GM19468 (cell line): Measurements from ENCODE around the gene IPO4.
"Not testable (repeated sequence)": the region's sequence is repeated elsewhere in the genome, so short reads cannot be mapped to it uniquely, and the experiment has no call there.

Source experiments
- ATAC-seq: cut with Tn5 transposase; IDR thresholded peaks from one replicate; pipeline ENCODE4 v1.9.1; 2021; ENCODE audit warnings: mild to moderate bottlenecking, moderate library complexity, moderate number of reproducible peaks; ENCODE audit not compliant: unreplicated experiment; ENCODE audit errors: extremely low read depth

The IPO4 gene, protein sequence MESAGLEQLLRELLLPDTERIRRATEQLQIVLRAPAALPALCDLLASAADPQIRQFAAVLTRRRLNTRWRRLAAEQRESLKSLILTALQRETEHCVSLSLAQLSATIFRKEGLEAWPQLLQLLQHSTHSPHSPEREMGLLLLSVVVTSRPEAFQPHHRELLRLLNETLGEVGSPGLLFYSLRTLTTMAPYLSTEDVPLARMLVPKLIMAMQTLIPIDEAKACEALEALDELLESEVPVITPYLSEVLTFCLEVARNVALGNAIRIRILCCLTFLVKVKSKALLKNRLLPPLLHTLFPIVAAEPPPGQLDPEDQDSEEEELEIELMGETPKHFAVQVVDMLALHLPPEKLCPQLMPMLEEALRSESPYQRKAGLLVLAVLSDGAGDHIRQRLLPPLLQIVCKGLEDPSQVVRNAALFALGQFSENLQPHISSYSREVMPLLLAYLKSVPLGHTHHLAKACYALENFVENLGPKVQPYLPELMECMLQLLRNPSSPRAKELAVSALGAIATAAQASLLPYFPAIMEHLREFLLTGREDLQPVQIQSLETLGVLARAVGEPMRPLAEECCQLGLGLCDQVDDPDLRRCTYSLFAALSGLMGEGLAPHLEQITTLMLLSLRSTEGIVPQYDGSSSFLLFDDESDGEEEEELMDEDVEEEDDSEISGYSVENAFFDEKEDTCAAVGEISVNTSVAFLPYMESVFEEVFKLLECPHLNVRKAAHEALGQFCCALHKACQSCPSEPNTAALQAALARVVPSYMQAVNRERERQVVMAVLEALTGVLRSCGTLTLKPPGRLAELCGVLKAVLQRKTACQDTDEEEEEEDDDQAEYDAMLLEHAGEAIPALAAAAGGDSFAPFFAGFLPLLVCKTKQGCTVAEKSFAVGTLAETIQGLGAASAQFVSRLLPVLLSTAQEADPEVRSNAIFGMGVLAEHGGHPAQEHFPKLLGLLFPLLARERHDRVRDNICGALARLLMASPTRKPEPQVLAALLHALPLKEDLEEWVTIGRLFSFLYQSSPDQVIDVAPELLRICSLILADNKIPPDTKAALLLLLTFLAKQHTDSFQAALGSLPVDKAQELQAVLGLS

DNA sequence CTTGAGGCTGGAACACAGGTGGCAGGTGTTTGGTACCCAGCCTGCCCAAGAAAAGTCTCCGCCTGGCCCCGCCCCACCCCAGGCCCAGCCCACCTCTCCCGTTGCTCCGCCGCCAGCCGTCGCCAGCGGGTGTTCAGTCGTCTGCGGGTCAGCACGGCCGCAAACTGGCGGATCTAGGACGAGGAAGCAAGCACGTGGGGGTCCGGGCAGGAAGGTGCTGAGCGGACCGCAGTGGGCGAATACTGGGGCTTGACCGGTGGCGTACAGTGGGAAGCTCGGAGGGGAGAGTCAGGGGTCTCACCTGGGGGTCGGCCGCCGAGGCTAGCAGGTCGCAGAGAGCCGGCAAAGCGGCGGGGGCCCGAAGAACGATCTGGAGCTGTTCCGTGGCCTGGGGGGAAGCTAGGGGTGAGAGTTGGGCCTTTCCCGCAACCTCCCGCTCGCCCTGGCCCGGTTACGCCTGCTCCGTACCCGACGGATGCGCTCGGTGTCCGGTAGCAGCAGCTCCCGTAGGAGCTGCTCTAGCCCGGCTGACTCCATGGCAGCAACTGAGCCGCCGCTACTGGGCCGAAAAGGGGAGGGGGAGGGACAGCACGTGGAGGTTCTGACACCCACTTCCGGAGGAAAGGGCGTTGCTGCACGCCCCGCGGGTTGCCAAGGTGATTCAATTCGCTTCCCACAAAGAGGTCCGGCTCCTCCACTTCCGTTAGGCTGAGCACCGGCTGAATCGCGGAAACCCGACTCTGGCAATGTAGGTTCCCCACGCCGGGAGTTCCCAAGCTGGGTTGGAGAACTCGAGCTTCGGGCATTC, at the start of gene IPO4:
IPO4 (minus strand) TSS at position 566 of the 808 bp plus-strand sequence; CDS start at position 537, 29 bp downstream.
- peak; percentile 76 for ATAC-seq

DNA sequence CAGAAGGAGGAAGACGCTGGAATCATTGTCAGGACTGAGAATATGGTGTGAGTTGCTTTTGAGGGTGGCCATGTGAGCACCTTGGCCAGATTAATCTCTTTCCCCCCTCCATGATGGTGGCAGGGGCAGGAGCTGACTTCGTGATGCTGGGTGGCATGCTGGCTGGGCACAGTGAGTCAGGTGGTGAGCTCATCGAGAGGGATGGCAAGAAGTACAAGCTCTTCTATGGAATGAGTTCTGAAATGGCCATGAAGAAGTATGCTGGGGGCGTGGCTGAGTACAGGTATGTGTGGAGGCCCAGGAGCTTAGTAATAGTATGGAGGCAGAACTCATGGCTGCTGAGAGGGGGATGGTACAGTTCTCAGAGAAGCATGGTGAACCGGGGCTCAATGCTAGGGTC, 49.5 kb upstream of the IPO4 start:
- ATAC-seq: no peak

DNA sequence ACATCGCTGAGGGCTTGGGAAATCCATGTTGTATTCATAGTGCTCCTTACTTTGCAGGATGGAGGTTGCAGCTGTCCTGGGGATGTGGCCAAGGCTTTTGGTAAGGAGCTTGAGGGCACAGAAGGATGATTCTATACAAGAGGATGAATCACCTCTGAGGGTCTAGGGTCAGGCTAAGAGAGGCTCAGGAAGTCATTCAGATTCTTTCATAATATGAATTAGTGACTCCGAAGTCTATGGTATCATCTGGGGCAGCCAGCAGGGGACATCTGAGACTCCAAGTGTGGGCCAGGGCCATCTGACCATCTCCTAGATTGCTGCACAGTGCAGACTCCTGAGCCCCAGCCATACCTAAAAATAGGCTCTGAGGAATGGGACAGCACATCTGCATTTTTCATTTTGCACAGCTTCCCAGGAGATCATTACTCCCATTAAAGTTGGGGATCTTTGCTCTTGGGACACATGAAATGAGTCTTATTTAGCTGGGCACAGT, 48.9 kb upstream of the IPO4 start:
- ATAC-seq: no peak

DNA sequence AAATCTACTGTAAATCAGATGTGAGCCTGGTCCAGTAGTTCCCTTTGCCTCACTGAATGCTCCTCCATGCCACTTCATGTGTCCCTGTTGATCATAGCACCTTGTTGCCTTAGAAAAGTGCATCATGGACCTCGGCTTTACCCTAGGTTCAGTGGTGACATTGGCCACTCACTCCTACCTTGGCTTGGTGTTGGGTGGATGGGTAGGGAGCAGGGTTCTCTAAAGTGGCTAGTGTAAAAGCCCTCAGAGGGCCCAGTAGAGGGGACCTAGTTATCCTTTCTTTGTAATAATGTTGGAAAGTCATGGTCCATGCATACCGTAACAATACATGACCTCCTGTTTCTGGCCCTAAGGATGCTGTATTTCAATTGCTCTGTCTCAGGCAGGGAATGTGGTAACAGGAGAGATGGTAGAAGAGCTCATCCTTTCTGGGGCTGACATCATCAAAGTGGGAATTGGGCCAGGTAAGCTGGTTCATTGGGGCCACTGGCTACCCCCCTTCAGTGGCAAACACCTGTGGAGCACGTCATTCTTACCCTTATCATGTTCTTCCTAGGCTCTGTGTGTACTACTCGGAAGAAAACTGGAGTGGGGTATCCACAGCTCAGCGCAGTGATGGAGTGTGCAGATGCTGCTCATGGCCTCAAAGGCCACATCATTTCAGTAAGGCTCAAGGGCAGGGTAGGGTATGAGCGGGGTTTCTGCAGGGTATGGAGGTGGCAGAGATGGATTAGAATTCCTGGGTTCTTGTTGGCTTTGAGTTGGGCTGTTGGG, 48.3 kb upstream of the IPO4 start:
- ATAC-seq: no peak

DNA sequence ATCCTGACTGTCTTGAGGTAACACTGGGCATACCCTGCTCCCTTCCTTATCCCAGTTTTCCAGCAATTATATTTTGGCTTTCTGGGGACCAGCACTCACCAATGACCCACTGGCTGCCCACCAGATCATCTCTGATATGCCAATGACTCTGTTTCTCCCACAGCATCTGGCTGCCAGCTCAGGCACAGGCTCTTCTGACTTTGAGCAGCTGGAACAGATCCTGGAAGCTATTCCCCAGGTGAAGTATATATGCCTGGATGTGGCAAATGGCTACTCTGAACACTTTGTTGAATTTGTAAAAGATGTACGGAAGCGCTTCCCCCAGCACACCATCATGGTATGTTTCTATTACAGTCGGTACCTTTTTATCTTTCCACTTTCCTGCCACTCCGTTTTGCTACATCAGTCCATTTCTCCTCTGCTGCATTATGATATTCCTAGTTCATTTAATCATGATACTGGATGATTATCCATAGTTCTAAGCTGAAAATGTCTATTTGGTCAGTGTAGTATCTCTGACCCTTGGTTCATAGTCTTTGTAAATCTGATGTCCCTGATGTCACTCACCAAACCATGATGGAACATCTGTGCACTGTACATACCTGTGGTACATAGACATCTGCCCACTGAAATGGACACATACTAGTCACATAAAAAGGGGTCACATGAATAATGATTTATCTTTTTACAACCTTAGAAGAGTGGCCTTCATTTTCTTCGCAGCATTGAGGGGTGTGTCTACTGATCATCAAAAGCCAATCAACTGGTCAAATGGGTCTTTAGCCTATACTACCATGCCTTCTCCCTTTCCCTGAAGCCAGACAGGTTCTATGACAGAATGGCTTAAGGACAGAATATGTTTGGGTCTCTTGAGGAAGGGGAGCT, 47.4 kb upstream of the IPO4 start:
- no peak for ATAC-seq

DNA sequence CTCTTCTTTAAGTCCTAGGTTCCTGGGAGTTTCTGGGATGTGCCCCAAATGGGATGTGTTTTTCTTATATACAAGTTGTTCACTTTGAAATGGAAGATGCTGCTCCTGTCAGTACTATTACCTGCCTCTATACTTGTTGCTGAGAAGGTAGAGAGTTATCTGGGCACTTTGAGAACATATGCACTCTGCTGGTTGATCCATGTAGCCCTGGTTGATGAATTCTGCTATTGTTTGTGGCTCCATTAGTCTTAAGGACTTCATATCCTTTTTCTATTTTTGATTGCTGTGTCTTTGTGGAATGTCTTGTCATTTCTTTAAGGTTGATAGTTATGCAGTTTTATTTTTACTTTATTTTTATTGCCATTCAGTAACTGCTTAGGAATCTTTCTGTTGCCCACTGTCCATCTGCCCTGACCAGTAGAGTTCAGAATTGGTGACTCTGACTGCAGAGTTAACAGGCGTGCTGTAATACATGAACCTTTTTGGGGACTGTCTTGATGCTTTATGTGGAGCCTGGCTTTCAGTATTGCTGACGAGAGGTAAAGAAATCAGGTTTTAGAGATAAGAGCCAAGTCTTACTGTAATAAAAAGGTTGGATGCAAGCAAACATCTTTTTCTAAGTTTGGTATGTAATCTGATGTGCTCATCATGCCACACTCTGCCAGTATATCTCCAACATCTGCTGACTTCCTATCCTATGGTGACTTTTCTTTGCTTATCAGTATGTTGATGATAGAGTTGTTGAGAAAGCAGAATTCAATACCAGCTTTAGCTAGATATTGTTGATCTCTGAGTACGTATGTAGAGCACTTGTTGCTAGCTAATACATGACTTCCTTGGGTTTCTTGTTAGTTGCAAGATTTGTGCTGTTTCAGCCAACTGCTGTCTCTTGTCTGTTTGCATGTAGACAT, 45.7 kb upstream of the IPO4 start:
- no peak for ATAC-seq

DNA sequence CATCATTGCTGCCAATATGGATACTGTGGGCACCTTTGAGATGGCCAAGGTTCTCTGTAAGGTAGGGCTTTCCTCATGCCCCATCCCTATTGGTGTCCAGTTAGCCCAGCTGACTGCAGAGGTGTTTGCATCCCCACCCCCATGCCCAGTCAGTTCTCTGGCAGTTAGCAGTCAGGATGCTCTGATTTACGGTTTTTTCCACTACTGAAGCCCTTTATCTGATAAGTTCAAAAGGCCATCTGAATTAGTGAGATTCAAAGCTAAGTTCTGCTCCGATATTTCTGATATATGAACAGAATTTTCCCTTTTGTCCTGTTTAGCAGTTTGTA, 44.9 kb upstream of the IPO4 start:
- no peak for ATAC-seq

DNA sequence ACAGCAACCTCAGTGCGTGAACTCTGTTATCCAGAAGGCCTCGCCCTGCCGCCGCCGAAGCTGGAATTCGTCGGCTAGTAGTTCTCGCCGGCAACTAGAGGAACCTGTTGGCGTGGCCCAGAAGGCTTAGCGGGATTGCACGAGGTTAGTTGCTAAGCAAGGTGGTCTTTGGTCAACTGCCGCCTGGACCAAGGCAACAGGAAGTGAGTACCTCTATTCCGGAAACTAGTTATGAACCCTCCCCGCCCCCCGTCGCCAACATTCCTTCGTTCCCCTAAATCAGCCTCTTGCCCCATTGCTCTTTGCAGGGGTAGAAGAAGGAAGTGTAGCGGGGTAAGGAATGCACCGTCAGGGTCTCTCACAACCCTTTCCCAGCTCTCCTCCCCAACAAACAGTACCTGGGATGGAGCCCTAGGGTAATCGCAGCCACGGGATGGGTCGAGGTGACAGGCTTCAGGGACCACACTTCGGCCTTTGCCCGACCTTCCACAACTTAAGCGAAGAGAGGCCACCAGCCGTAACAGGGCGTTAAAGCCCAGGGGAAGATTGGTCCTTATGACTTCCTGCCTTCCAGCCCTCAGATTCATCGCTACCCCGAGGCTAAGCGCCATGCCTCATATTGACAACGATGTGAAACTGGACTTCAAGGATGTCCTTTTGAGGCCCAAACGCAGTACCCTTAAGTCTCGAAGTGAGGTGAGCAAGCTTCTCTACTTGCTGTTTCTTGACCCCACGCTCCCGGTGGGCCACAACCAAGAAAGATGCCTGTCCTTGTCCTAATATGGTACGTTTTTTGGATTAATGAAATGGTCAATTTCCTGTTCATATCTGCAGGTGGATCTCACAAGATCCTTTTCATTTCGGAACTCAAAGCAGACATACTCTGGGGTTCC, 44.3 kb upstream of the IPO4 start, which contains the start of gene GMPR2:
GMPR2 (plus strand) TSS at position 285 of the 893 bp plus-strand sequence; CDS start at position 610, 325 bp downstream.
- ATAC-seq: peak; percentile 19

DNA sequence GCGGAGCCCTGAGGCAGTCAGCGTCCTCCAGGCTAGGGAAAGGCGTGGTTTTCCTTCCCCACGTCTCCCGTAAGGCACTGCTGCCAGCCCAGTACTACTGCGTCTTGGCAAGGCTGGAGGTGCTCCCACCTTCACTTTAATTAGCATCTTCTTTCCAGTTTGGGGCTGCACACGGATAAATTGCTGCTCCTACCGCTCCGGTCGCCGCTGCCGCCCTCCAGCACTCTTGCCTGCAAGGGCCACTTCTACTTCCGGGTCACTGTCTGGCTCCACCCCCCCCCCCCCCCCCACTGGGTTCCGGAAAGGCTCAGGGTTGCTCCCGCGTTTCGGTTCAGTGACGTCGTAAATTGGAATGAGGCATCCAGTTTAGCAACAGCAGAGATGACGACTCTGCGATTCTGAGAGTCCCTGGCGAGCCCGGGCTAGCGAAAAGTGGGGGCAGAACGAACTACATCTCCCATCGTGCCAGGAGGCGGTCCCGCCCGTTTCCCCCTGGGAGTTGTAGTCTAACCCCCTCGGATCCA, 43.6 kb upstream of the IPO4 start, which contains the start of gene NEDD8:
NEDD8 (minus strand) TSS at position 247 of the 524 bp plus-strand sequence; CDS start at position 147, 100 bp downstream.
- peak; percentile 82 for ATAC-seq

DNA sequence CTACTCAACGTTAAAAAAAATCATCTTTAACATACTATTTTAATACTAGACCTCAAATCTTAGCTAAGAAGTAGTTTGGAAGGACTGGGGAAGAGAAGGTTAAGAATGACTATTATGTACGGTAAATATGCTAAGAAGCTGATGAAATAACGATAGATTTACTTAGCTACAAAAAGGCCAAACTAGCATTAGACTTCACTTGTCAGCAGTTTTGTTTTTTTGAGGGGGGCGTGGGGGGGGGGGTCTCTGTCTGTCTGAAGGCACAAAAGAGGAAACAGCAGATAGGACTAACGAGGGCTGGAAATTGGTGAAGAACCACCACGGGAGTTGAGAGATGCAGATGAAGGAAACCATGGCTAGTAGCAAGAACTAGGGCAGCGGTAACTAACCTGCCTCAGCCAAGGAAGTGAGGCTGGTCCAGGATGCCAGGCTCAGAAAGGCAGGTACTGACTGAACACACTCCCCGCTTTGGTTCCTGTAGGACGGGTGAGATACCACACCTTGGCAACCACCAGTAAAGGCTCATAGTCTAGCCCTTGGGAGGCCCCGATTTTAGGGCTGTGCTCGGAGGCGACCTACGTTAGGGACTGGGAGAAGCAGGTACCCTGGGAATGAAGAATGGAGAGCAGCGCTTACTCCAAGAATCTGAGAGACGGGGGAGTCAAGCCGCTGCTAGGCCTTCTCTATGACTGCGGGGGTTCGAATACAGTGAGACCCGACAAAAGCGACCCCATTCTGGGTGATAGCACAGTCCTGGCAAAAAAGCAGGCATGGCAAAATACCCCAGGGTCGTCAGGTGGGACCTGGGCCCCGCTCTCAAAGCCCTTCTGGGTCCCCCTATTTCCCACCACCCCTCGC, 42.9 kb upstream of the IPO4 start:
- no peak for ATAC-seq

DNA sequence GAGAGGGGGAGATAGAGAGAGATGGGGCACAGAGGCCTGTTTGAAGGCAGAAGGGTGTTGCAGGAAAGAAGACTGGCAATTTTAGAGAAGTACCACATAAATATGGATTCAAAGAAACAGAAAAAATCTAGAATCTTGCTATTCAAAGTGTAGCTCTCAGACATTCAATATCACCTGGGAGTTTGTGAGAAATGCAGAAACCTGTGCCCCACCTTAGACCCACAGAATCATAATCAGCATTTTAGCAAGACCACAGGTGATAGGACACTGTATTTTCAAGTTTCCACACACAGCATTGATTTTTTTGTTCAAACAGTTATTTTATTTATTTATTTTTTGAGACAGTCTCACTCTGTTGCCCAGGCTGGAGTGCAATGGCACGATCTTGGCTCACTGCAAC, 40.3 kb upstream of the IPO4 start:
- ATAC-seq: no peak

DNA sequence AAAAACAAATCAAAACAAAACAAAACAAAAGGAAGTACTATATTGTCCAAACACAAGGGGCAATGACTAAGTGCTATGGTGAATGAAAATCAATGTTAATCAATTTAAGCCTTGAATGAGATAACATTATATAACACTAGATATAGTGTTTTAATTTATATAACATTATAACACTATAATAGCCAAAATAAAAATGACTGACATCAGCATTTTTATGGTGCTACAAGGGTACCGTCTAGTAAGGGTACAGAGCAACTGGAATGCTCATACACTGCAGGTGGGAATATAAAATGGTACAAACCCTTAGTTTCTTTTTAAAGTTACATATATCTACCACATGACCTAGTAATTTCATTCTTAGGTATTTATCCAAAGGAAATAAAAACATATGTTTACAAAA, 37.9 kb upstream of the IPO4 start:
- ATAC-seq: no peak

DNA sequence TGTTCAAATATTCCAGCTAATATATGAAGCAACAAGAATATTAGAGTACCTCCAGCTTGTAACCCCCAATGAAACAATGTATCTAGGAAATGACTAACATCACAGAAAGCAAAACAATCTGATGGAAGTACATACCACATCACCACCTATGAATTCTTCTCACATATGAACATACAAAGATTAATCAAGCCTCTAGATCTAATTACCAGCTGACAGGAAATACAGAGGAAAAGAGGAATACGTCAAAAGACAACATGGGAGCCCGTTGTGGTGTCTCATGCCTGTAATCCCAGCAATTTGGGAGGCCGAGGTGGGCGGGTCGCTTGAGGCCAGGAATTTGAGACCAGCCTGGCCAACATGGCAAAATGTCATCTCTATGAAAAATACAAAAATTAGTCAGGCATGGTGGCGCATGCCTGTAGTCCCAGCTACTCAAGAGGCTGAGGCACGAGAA, 36.0 kb upstream of the IPO4 start:
- no peak for ATAC-seq

DNA sequence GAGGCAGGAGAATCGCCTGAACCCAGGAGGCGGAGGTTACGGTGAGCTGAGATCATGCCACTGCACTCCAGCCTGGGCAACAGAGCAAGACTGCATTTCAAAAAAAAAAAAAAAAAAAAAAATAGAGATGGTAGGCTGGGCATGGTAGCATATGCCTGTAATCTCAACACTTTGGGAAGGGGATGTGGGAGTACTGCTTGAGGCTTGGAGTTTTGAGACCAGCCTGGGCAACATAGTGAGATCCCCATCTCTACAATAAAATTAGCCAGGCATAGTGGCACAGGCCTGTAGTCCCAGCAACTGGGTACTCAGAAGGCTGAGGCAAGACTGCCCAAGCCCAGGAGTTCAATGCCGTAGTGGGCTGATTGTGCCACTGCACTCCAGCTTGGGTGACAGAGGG, 34.4 kb upstream of the IPO4 start:
- ATAC-seq: not testable (repeated sequence)

DNA sequence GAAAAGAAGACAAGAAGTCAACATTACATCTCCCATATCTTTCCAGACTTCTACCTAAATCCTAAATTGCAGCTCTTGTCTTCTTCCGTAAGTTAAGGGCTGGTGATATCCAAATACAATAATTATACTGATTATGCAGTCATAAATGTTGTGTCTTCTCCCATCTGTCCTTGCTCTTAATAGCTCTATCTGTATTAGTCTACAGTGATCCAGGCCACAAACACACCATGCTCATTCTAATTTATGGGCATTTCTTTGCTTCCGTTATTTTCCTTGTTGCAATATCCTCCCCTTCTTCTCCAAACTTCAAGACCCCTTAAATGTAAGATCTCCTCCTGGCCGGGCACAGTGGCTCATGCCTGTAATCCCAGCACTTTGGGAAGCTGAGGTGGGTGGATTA, 30.9 kb upstream of the IPO4 start:
- ATAC-seq: no peak
